Peyer's patch (tissue), 4 donors: Measurements from ENCODE around the gene TMEM125. TPM values are rescaled to one million over a fixed set of nuclear protein-coding genes. Genes with fewer than 3 reads are reported as not detected.
A peak's percentile ranks its signal among the peaks of the same experiment; 100 is the strongest.

Experiments
- DNase-seq, 3 donors: peaks; one replicate each; pipeline ENCODE4 v3.0.0-alpha.2; 2017 to 2019
- H3K27ac ChIP-seq, 4 donors: fragments of 200-600 bp; sonication (generic); one replicate each; pipeline ENCODE4 v1.5.1; 2016 to 2019
- H3K27me3 ChIP-seq, 2 donors: fragments of 200-600 bp; sonication (generic); one replicate each; pipeline ENCODE4 v1.5.1; 2019
- H3K36me3 ChIP-seq, 3 donors: fragments of 200-600 bp; sonication (generic); one replicate each; pipeline ENCODE4 v1.5.1; 2016 to 2019
- H3K4me1 ChIP-seq, 4 donors: fragments of 200-600 bp; sonication (generic); one replicate each; pipeline ENCODE4 v1.5.1; 2016 to 2019
- H3K4me3 ChIP-seq, 4 donors: fragments of 200-600 bp; sonication (generic); 1 replicate in 3 of 4; 2 replicates in 1 of 4; pipeline ENCODE4 v1.5.1; 2016 to 2019; ENCODE audit warnings: mild to moderate bottlenecking in 1 of 4
- H3K9me3 ChIP-seq, 4 donors: fragments of 200-600 bp; sonication (generic); one replicate each; pipeline ENCODE4 v1.5.1; 2016 to 2019; ENCODE audit warnings: mild to moderate bottlenecking in 1 of 4
- POLR2A ChIP-seq, 2 donors: fragments of 450-650 bp; IDR thresholded peaks; one replicate each; pipeline ENCODE4 v1.5.1; 2017; ENCODE audit warnings: antibody characterized with exemption in 2 of 2, mild to moderate bottlenecking in 2 of 2, moderate library complexity in 2 of 2
- total RNA-seq, 4 donors: library from RNA; depleted of rRNA; stranded (reverse); fragments of >200 nt; gene quantifications; one replicate each; pipeline ENCODE4 v1.1.0, GENCODE V29; 2016
- TF ChIP-seq, protein P1 (sequence below), 6 experiments: fragments of 450-650 bp in 4 of 6; fragments of 200-600 bp in 2 of 6; sonication (generic) in 1 of 6; IDR thresholded peaks; one replicate each; pipeline ENCODE4 v1.5.1; 2017 to 2019; ENCODE audit warnings: antibody characterized with exemption in 6 of 6, mild to moderate bottlenecking in 3 of 6, moderate library complexity in 1 of 6

TMEM125 gene
- total RNA-seq, 4 donors from 2014 or later = 14.0 to 87.7 (median 74.8) TPM

GRCh38 chr1:43314233-43314632 lies 44.5 kb downstream of the TMEM125 start:
- no peak for DNase-seq
- no peak for TF ChIP-seq POLR2A (IDR thresholded peaks at IDR 0.05)
- TF ChIP-seq, protein P1, sequence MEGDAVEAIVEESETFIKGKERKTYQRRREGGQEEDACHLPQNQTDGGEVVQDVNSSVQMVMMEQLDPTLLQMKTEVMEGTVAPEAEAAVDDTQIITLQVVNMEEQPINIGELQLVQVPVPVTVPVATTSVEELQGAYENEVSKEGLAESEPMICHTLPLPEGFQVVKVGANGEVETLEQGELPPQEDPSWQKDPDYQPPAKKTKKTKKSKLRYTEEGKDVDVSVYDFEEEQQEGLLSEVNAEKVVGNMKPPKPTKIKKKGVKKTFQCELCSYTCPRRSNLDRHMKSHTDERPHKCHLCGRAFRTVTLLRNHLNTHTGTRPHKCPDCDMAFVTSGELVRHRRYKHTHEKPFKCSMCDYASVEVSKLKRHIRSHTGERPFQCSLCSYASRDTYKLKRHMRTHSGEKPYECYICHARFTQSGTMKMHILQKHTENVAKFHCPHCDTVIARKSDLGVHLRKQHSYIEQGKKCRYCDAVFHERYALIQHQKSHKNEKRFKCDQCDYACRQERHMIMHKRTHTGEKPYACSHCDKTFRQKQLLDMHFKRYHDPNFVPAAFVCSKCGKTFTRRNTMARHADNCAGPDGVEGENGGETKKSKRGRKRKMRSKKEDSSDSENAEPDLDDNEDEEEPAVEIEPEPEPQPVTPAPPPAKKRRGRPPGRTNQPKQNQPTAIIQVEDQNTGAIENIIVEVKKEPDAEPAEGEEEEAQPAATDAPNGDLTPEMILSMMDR (IDR thresholded peaks at IDR 0.05) = no peak
- no peak overlapping the region for H3K4me3 ChIP-seq

DNA sequence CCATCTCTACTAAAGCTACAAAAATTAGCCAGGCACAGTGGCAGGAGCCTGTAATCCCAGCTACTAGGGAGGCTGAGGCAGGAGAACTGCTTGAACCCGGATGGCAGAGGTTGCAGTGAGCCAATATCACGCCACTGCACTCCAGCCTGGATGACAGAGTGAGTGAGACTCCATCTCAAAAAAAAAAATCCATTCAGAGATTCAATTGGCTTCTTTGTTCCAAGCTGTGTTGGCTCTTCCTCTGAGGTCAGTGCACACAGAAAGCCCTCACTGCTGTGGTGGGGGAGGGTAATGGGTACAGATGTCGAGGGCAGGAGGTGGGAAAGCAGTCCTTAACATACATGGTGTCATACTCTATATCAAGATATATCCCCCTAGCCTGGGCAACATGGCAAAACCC lies 45.7 kb downstream of the TMEM125 start:
- H3K27me3 ChIP-seq = no peaks in the 10 kb centered on the region
- H3K36me3 ChIP-seq = no peaks in the 10 kb centered on the region
- no peaks in the 10 kb centered on the region for H3K4me1 ChIP-seq
- H3K4me3 ChIP-seq = no peak overlapping the region
- no peak overlapping the region for H3K27ac ChIP-seq
- no peak for DNase-seq
- no peaks in the 10 kb centered on the region for H3K9me3 ChIP-seq
- TF ChIP-seq, protein P1 (IDR thresholded peaks at IDR 0.05) = no peak
- no peak for TF ChIP-seq POLR2A (IDR thresholded peaks at IDR 0.05)

More at GRCh38 chr1:43314233-43314632, 44.5 kb downstream of the TMEM125 start:
- no peaks in the 10 kb centered on the region for H3K27me3 ChIP-seq
- H3K4me1 ChIP-seq = no peaks in the 10 kb centered on the region
- H3K27ac ChIP-seq = no peak overlapping the region
- H3K9me3 ChIP-seq = no peaks in the 10 kb centered on the region
- H3K36me3 ChIP-seq = no peaks in the 10 kb centered on the region

- DNase-seq = peak in 1 of 3 donors; percentile 35
- TF ChIP-seq, protein P1 (IDR thresholded peaks at IDR 0.05) = no peak
- TF ChIP-seq POLR2A (IDR thresholded peaks at IDR 0.05) = no peak
Observed at GRCh38 chr1:43315963-43316737, 46.4 kb downstream of the TMEM125 start.

DNA sequence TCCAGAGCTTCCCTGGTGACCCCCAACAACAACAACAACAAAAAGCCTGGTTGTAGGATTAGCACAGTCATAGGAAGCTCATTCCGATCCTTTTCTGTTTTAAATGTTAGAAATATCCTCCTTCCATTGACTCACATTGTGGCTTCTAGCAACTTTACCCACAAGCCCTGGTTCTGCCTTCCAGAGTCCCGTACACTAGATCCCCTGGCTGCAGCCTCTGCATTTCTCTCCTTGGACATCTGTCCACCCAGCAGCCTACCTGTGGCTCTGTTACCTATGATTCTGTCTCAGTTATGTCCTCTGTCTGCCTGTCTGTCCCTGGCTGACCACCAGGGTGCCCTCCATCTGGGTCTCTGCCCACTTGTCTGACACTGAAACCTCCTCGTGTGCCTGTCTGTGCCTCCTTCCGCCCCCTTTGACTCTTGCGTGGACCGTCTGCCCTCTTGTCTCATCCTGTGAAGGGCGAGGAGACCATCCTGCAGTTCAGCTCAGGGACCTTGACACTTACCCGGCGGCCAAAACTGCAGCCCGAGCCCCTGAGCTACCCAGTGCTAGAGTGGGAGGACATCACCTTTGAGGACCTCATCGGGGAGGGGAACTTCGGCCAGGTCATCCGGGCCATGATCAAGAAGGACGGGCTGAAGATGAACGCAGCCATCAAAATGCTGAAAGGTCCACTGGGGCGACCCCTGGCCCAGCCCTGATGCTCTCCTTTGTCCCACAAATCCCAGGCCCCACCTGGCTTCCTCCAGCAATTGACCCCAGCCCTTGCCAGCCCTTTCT lies 47.1 kb downstream of the TMEM125 start:
- Histone ChIP-seq H3K4me3 (no peak overlapping the region), H3K27me3 (no peaks in the 10 kb centered on the region), H3K36me3 (no peaks in the 10 kb centered on the region), H3K9me3 (no peaks in the 10 kb centered on the region), H3K4me1 (no peaks in the 10 kb centered on the region), H3K27ac (no peak overlapping the region)
- DNase-seq = peak in 1 of 3 donors; percentile 37
- TF ChIP-seq, protein P1 (IDR thresholded peaks at IDR 0.05) = no peak
- no peak for TF ChIP-seq POLR2A (IDR thresholded peaks at IDR 0.05)

More at GRCh38 chr1:43315963-43316737, 46.4 kb downstream of the TMEM125 start:
- H3K9me3 ChIP-seq = no peaks in the 10 kb centered on the region
- no peak overlapping the region for H3K27ac ChIP-seq
- no peaks in the 10 kb centered on the region for H3K27me3 ChIP-seq
- H3K4me1 ChIP-seq = no peaks in the 10 kb centered on the region
- no peak overlapping the region for H3K4me3 ChIP-seq
- no peaks in the 10 kb centered on the region for H3K36me3 ChIP-seq

- H3K36me3 ChIP-seq = no peaks in the 10 kb centered on the region
- H3K9me3 ChIP-seq = no peaks in the 10 kb centered on the region
- no peak for DNase-seq
- no peak overlapping the region for H3K27ac ChIP-seq
- no peak for TF ChIP-seq POLR2A (IDR thresholded peaks at IDR 0.05)
- TF ChIP-seq, protein P1 (IDR thresholded peaks at IDR 0.05) = no peak
- no peaks in the 10 kb centered on the region for H3K27me3 ChIP-seq
- no peak overlapping the region for H3K4me3 ChIP-seq
- H3K4me1 ChIP-seq = no peaks in the 10 kb centered on the region
Observed at GRCh38 chr1:43317817-43318471, 48.2 kb downstream of the TMEM125 start.
